OCI-M2 (cell line): ENCODE data around the gene CXCR1.
"Not testable (repeated sequence)": the region's sequence is repeated elsewhere in the genome, so short reads cannot be mapped to it uniquely, and the experiment has no call there.

Experiments
- DNase-seq: peaks from one replicate; lab custom pipeline; 2025; ENCODE audit not compliant: unreplicated experiment; lab: John Stamatoyannopoulos, UW

The CXCR1 gene

GRCh38 chr2:218162814-218163213 lies 3.9 kb downstream of the CXCR1 start:
- DNase-seq, result no peak

DNA sequence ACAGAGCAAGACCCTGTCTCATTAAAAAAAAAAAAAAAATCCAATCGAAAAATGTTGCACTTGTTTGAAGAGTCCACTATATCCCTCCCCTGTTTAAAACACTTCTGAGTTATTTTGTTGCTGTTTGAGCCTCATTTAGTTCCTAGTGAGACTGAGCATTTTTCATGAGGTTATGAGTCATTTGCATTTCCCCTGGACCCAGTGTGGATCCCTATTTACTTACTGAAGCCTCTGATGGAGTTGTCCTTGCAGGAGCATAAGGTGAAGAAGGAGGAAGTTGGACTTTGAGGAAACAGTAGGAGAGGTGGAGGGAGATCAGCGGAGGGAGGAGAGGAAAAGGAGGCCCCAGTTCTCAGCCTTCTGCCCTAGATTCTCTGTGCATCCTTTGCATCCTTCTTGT lies 5.1 kb downstream of the CXCR1 start:
- no peak for DNase-seq

DNA sequence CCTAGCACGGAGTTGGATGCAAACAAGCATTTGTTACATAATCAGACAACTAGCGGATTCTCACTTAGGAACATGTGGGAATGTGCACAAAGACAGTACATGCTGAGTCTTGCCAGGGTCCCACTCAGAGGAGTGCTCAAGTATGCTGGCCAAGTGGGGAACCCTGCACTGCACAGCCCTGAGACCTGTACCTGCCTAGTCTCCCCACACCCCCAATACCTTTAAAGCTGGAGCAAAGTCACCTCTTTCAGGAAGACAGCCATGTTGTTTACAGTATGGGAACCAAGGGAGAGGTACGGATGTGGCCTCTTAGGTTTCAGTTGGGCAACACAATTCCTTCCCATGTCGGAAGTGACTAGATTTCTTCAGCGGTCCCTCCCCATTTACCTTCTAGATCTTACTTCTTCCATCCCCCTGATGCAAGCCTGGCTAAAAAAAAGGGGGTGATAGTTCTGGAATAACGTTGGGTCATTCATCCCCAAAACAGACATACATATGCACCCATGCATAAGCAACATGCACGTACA lies 10.7 kb downstream of the CXCR1 start:
- DNase-seq, result no peak

DNA sequence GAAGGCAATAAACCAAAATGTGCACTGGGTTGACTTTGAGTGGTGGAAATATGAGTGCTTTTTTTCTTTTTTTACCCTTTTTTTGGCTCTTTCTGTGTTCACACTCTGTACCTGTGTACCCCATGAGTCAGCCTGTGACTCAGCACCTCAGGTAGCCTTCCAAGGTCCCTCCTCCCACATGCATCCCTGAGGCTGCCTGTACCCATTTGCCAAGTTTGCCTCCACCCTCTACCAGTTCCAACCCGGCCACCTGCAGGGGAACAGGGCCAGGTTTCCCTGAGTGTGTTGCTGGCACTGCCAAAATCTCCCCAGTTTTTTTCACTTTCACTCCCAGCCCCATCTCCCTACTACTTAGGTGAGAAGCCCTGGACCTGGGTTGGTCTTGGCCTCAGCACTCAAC lies 14.0 kb downstream of the CXCR1 start:
- DNase-seq, result no peak

- DNase-seq, result no peak
These were observed 14.6 kb downstream of the CXCR1 start for GRCh38 chr2:218152172-218152571.

GRCh38 chr2:218149848-218150440 lies 16.8 kb downstream of the CXCR1 start:
- DNase-seq, result no peak

- no peak for DNase-seq
These were observed 17.7 kb downstream of the CXCR1 start for GRCh38 chr2:218149098-218149497.

DNA sequence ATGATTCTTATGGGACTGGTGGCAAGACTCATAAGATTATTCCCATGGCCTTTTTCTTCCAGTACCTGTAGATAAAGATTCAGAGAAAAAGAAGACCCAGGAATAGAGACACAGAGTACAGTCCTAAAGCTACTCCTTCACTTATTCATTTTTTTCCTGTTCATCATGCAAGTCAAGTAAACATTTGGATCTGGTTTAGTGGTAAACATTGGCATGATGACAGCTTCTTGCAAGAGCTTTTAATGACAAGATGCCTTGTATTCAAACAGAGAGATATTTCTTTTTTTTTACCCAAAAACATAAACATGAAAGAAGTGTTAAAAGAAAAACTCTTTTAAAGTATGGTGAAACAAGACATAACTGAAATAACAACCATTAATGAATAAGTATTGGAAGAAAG lies 20.7 kb downstream of the CXCR1 start:
- no peak for DNase-seq

DNA sequence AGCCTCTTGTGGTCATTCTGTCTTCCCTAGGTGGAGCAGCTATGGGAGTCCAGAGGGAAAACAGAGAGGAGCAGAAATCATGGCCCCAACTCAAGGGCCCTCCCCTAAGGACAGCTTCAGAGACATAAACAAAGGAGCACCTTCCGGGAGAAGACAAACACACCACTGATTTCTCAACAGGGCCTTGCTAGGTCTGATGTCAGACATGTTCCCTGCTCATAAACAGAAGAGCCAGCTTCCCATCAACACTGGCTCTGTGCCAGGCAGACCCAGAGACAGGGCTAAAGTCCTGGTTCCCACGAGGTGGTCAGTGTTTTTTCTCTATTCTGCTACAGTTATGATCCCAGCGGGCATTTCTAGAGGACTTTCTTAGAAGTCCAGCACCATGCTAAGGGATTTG lies 21.6 kb downstream of the CXCR1 start:
- DNase-seq, result no peak

DNA sequence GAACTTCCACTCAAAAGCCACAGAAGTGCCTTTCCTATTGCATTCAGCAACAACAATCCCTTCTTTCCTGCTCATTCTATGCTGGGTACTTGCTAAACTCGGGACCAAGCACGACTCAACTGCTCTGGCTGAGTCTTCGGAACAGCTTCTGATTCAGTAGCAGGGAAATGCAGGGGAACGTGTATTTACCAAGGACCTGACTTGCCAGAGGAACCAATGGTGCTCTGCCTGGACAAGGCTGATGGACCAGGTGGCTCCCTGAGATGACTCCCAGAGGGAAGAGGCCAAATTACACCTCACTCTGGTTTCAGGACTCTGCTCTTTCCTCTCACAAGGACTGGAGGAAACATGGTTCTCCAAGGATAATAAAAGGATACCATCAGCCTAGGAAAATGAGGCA lies 28.7 kb downstream of the CXCR1 start:
- DNase-seq, result no peak

DNA sequence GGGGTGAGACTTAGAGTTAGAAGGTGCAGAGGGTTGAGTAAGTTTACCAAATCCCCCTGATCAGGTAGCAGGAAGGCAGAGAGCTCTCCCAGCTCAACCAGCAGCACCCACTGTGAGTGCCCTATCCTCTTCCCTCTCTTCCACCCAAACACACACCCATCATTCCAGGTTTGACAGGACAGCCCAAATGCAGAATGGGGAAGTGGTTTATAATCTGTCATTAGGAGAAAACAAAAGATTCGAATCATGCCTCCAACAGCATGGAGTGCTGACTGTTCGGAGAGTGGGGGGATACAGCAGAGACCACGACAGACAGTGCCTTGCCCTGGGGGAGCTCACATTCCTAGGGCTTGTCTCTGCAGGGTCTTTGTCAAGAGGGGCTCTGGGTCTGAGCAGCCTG lies 29.2 kb downstream of the CXCR1 start:
- no peak for DNase-seq

GRCh38 chr2:218130822-218131221 lies 35.9 kb downstream of the CXCR1 start:
- no peak for DNase-seq

- DNase-seq, result no peak
These were observed 36.4 kb downstream of the CXCR1 start for GRCh38 chr2:218130377-218130776.

DNA sequence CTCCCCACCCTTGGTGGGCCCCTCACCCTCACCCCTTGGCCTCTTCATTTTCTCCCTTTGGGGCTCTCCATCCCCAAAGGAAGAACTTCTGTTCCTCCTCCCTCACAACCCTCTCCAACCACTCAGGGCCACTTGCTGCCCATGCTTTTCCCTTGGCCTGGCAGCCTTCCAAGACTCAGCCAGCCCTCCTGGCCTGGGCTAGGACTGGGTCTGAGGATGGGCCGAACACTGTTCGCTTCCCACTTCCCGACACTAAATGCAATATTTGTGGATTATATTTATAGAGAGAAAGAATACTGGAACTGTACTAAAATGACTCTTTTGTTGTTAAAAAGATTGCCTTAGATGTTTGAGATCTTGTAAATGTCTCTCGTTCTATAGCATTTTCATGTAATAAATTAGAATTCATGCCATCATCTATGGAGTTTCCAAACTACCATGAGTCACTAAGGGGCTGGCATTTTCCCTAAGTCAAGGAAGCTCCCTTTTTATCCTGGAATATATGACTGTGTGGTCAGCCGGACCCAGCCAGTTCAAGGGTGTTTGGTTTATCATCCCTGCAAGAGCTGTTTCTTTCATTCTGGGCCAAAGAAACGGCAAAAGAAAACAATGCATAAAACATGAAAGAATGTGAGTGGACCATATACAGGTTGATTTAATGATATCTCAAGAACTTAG lies 37.2 kb downstream of the CXCR1 start:
- no peak for DNase-seq

- no peak for DNase-seq
These were observed 37.8 kb downstream of the CXCR1 start for GRCh38 chr2:218128781-218129457.

DNA sequence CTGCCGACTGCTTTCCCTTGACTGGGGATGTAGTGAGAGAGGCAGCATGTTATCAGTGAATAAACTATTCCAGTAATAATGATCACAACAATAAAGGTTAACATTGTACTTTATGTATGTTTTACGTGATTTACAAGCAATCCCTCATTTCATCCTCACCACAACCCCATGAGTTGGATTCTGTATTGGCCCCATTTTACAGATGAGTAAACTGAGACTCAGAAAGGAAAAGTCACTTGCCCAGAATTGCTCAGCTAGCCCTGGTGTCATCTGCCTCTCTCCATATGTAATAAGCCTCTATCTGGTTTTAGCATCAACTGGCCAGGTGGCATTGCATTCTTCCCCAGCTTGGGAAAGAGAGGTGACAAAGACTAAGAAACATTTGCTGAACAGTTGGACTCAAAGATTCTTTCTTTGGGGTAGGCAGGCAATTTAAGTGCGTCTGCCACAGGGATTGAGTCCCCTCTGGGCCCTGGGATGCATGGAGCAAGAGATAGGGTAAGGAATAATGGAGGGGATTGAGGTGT lies 38.8 kb downstream of the CXCR1 start:
- DNase-seq, result no peak

- no peak for DNase-seq
These were observed 41.1 kb downstream of the CXCR1 start, which contains the start of gene CXCR2 for GRCh38 chr2:218125626-218126080. CXCR2 (plus strand) TSS chr2:218126028; CDS start chr2:218134802, 8,774 bp downstream.

- no peak for DNase-seq
These were observed 41.7 kb downstream of the CXCR1 start for GRCh38 chr2:218125095-218125494.

DNA sequence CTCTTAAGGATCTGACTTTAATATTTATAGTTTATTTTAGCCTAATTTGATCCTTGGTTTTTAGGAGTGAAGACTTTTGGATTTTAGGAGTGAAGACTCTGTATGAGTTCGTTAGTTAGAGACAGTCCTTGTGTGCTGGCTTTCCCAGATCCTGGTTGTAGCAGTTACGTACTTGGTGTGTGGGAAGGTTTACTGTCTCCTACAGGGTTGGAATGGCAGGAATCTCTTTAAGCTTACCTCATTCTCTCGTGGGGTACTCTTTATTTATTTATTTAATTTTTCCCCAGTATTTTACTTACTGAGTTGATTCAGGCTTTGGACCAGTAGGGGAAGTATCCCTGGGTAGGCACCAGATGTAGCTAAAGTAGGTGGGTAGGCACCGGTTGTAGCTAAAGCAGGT lies 42.8 kb downstream of the CXCR1 start:
- DNase-seq, result no peak

DNA sequence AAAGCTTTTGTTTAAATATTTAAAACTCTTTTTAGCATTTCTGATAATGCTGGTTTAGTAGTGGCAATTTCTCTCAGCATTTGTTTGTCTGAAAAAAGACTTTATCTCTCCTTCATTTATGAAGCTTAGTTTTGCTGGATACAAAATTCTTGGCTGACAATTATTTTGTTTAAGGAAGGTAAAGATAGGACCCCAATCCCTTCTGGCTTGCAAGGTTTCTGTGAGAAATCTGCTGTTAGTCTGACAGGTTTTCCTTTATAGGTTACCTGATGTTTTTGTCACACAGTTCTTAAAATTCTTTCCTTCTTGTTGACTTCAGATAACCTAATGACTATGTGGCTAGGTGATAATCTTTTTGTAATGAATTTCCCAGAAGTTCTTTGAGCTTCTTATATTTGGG lies 44.5 kb downstream of the CXCR1 start:
- DNase-seq, result not testable (repeated sequence)

DNA sequence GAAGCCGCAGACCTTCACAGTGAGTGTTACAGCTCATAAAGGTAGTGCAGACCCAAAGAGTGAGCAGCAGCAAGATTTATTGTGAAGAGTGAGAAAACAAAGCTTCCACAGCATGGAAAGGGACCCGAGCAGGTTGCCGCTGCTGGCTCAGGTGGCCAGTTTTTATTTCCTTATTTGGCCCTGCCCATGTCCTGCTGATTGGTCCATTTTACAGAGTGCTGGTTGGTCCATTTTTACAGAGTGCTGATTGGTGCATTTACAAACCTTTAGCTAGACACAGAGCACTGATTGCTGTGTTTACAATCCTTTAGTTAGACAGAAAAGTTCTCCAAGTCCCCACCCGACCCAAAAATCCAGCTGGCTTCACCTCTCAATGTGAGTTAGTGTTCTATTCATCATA lies 45.0 kb downstream of the CXCR1 start:
- DNase-seq, result not testable (repeated sequence)
